Measurements from ENCODE around the gene CMC2.

The CMC2 gene

DNA sequence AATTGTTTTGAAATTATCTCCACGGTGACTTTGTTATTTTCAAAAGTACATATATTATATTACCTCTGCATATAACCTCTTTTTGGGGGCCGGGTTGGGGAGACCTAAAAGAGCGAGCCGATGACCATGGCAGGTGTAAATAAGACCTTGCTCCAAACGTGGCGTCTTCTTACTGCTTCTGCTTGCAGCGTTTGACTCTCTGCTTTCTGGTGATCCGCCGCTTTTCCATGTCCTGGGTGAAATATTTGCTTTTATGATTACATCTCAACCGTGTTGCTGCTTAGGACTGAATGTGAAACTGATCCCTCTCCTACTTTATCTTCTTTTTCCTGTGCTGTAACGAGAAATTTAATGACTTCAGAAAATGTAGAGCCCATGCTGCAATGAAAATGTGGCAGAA, 47.1 kb upstream of the CMC2 start:
- TF ChIP-seq, protein P1, sequence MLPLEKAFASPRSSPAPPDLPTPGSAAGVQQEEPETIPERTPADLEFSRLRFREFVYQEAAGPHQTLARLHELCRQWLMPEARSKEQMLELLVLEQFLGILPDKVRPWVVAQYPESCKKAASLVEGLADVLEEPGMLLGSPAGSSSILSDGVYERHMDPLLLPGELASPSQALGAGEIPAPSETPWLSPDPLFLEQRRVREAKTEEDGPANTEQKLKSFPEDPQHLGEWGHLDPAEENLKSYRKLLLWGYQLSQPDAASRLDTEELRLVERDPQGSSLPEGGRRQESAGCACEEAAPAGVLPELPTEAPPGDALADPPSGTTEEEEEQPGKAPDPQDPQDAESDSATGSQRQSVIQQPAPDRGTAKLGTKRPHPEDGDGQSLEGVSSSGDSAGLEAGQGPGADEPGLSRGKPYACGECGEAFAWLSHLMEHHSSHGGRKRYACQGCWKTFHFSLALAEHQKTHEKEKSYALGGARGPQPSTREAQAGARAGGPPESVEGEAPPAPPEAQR (tag by site-specific recombination; IDR thresholded peaks at IDR 0.05) = no peak
- TF ChIP-seq ZNF391 (tag by site-specific recombination; IDR thresholded peaks at IDR 0.05; ENCODE audit: borderline replicate concordance, low read depth) (no peak), ZNF302 (tag by site-specific recombination; IDR thresholded peaks at IDR 0.05; ENCODE audit: low read depth) (no peak), ZNF626 (tag by site-specific recombination; IDR thresholded peaks at IDR 0.05) (no peak), KLF10 (tag by site-specific recombination; IDR thresholded peaks at IDR 0.05) (no peak), ZNF266 (tag by site-specific recombination; IDR thresholded peaks at IDR 0.05; ENCODE audit: low read depth) (no peak)
- POLR2A ChIA-PET = interaction anchor here (0.6 kb wide), 1 partner anchor 152 kb away, joined by 5 read pairs; no protein-coding TSS in a partner anchor

DNA sequence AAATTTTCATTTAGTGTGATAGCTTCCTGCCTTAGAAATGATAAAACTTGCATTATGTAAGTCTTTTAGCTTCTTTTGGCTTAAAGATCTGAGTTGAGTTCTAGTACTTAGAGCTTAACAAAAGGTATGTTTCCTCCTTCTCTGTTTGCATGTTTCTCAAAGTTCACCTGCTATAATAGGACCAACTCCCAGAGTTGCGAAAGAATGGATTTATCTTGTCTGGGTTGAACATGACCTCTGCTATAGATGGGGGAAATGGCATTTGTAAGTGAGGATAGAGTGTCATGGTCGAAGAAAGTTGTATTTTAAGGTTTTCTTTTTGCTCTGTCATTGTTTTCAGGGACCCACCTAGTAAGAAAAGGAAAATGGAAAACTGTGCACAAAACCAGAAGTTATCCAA, 36.1 kb upstream of the CMC2 start:
- Histone ChIP-seq H3K9me3 (ENCODE audit: control insufficient read depth, insufficient read depth, low read depth, low read length) (no peaks in the 10 kb centered on the region), H3K4me1 (ENCODE audit: control insufficient read depth, insufficient read depth, low read length) (no peaks in the 10 kb centered on the region), H3K36me3 (ENCODE audit: control insufficient read depth in 2 of 2, insufficient read depth in 1 of 2, low read length in 2 of 2) (peaks cover 8 to 78% of the 10 kb centered on the region in 2 experiments), H3K4me3 (ENCODE audit: low read depth, low read length) (no peak overlapping the region), H3K27ac (ENCODE audit: extremely low read depth, low read depth, low read length) (no peak overlapping the region)
- TF ChIP-seq SP7 (tag by site-specific recombination; IDR thresholded peaks at IDR 0.05) (no peak), ZNF677 (tag by site-specific recombination; IDR thresholded peaks at IDR 0.05) (no peak), ZNF266 (tag by site-specific recombination; IDR thresholded peaks at IDR 0.05; ENCODE audit: low read depth) (no peak), ZNF621 (tag by site-specific recombination; IDR thresholded peaks at IDR 0.05) (no peak), ZNF664 (tag by site-specific recombination; IDR thresholded peaks at IDR 0.05) (no peak), ZNF37A (tag by site-specific recombination; IDR thresholded peaks at IDR 0.05) (no peak), ZNF184 (tag by site-specific recombination; IDR thresholded peaks at IDR 0.05) (no peak), ZNF138 (tag by site-specific recombination; IDR thresholded peaks at IDR 0.05; ENCODE audit: borderline replicate concordance) (no peak), ZNF660 (tag by site-specific recombination; IDR thresholded peaks at IDR 0.05) (no peak), ZNF624 (tag by site-specific recombination; IDR thresholded peaks at IDR 0.05) (no peak), FEZF1 (tag by site-specific recombination; IDR thresholded peaks at IDR 0.05) (no peak), KLF16 (tag by site-specific recombination; IDR thresholded peaks at IDR 0.05) (no peak), ZNF747 (tag by site-specific recombination; IDR thresholded peaks at IDR 0.05) (no peak), ZNF530 (tag by site-specific recombination; IDR thresholded peaks at IDR 0.05; ENCODE audit: low read depth) (no peak), ZBTB1 (tag by site-specific recombination; IDR thresholded peaks at IDR 0.05) (no peak), ZNF658 (tag by site-specific recombination; IDR thresholded peaks at IDR 0.05) (no peak)
- TF ChIP-seq, protein P2, sequence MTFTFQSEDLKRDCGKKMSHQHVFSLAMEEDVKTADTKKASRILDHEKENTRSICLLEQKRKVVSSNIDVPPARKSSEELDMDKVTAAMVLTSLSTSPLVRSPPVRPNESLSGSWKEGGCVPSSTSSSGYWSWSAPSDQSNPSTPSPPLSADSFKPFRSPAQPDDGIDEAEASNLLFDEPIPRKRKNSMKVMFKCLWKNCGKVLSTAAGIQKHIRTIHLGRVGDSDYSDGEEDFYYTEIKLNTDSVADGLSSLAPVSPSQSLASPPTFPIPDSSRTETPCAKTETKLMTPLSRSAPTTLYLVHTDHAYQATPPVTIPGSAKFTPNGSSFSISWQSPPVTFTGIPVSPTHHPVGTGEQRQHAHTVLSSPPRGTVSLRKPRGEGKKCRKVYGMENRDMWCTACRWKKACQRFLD (tag by site-specific recombination; IDR thresholded peaks at IDR 0.05) = no peak
- TF ChIP-seq, protein P3, sequence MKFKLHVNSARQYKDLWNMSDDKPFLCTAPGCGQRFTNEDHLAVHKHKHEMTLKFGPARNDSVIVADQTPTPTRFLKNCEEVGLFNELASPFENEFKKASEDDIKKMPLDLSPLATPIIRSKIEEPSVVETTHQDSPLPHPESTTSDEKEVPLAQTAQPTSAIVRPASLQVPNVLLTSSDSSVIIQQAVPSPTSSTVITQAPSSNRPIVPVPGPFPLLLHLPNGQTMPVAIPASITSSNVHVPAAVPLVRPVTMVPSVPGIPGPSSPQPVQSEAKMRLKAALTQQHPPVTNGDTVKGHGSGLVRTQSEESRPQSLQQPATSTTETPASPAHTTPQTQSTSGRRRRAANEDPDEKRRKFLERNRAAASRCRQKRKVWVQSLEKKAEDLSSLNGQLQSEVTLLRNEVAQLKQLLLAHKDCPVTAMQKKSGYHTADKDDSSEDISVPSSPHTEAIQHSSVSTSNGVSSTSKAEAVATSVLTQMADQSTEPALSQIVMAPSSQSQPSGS (tag by site-specific recombination; IDR thresholded peaks at IDR 0.05; ENCODE audit: low read depth) = no peak
- POLR2A ChIA-PET = no interaction called here
- CTCF ChIA-PET = no interaction called here

More for the DNA sequence above, 47.1 kb upstream of the CMC2 start:
- no peaks in the 10 kb centered on the region for H3K4me1 ChIP-seq (ENCODE audit: control insufficient read depth, insufficient read depth, low read length)
- no peaks in the 10 kb centered on the region for H3K36me3 ChIP-seq (ENCODE audit: control insufficient read depth in 2 of 2, insufficient read depth in 1 of 2, low read length in 2 of 2)
- CTCF ChIA-PET = no interaction called here
- no peak overlapping the region for H3K4me3 ChIP-seq (ENCODE audit: low read depth, low read length)
- no peak overlapping the region for H3K27ac ChIP-seq (ENCODE audit: extremely low read depth, low read depth, low read length)
- H3K9me3 ChIP-seq (ENCODE audit: control insufficient read depth, insufficient read depth, low read depth, low read length) = no peaks in the 10 kb centered on the region
